NCI-H2029 (cell line): Measurements from ENCODE around the gene RALGAPB.
"Not testable (repeated sequence)": the region's sequence is repeated elsewhere in the genome, so short reads cannot be mapped to it uniquely, and the experiment has no call there.

Source experiments
- DNase-seq: peaks from one replicate; lab custom pipeline; 2025; lab: John Stamatoyannopoulos, UW

Gene RALGAPB

DNA sequence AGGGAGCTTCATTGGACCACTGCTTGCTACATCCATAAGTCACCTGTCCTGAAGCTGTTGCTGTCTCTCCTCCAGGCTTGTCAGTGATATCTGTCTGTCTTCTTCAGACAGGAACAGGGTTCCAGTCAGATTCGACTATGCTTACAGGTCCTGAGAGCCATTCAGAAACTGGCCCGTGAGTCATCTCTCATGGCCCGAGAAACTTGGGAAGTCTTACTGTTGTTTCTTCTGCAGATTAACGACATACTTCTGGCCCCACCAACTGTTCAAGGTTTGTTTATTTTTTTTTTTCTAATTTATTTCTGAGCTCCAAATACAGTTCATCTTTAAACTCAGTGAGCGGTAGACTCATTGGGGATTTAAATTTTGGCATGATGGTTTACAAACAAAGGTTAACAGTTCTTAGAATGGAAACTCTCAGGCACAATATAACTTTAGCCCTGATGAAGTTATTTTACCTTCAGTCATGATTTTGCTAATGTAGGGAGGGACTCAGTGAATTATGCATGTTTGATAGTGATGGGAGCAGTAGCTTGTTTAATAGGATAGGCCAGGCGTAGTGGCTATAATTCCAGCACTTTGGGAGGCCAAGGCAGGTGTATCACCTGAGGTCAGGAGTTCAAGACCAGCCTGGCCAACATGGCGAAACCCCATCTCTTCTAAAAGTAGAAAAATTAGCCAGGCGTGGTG is 24.7 kb downstream of the RALGAPB start:
- DNase-seq, result no peak

DNA sequence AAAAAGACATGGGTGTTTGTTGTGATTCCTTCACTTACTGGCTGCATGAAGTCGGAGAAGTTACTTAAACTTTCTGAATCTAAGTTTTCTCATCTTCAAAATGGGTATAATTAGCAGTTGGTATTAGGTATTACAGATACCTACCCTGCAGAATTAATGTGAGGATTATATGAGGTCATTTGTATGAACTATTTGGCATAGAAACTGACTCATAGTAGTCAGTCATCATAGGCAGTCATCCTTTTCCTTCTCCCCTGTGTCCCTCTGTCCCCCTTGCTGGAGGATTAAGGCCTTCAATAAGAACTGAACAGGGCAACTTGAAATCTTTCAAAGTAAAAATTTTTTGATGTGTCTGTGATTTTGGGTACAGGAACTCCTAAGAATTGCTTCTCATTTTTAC is 26.3 kb downstream of the RALGAPB start:
- no peak for DNase-seq

DNA sequence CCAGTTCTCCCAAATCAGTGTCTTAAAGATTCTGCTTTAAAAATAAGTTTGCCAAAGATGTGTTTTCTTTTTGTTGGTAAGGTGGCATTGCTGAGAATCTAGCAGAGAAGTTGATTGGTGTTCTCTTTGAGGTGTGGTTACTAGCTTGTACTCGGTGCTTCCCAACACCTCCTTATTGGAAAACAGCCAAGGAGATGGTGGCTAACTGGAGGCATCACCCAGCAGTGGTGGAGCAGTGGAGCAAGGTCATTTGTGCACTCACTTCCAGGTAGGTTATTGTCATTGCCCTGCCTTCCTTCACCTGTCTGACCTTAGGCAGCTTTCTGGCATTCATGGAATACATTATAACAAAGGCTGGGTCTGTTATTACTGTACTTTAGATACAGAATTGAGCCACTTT is 26.7 kb downstream of the RALGAPB start:
- DNase-seq, result no peak

DNA sequence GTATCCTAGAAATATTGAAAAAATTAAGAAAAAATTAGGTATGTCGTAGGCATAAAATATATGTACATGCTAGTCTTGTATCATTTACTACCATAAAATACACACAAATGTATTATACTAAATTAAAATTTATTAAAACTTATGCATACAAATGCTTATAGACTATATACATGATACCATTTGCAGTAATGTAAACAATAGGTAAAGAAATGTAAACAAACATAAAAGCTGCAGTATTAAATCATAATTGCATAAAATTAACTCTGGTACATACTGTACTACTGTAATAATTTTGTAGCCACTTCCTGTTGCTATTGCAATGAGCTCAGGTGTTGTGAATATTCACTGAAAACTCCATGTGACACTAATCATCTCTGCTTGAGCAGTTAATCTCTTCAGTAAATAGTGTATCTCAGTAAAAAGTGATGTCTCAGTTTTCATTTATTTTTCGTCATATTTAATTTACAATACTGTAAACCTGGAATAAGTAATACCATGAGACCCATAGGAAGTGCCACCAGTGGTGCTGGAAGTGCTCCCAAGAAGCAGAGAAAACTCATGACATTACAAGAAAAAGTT is 29.3 kb downstream of the RALGAPB start:
- DNase-seq, result no peak

DNA sequence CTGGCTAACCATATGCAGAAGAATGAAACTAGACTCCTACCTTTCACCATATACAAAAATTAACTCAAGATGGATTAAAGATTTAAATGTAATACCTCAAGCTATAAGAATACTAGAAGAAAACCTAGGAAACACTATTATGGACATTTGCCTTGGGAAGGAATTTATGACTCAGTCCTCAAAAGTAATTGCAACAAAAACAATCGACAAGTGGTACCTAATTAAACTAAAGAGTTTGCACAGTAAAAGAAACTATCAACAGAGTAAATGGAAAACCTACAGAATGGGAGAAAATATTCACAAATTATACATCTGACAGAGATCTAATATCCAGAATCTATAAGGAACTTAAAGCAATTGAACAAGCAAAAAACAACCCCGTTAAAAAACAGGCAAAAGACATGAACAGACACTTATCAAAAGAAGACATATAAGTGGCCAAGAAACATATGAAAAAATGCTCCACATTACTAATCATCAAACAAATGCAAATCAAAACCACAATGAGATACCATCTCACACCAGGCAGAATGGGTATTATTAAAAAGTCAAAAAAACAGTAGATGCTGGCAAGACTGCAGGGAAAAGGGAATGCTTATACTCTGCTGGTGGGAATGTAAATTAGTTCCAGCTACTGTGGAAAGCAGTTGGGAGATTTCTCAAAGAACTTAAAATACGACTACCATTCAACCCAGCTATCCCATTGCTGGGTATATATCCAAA is 31.9 kb downstream of the RALGAPB start:
- DNase-seq, result no peak

DNA sequence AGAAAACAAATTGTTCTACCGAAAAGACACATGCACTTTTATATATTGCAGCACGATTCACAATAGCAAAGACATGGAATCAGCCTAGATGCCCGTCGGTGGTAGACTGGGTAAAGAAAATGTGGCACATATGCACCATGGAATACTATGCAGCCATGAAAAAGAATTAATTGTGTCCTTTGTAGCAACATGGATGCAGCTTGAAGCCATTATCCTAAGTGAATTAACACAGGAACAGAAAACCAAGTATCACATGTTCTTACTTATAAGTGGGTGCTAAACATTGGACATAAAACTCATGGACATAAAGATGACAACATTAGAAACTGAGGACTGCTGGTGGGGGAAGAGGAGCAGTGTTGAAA is 32.4 kb downstream of the RALGAPB start:
- DNase-seq, result no peak

DNA sequence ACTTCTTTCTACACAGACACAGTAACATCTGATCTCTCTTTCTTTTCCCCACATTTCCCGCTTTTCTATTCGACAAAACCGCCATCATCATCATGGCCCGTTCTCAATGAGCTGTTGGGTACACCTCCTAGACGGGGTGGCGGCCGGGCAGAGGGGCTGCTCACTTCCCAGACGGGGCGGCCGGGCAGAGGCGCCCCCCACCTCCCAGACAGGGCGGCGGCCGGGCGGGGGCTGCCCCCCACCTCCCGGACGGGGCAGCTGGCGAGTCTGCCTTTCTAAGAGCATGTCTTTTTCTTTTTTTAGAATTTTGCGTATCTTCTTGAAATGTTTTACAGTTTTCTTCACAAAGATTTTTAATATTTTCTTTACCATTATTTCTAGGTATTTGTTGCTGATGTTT is 39.1 kb downstream of the RALGAPB start:
- DNase-seq, result not testable (repeated sequence)

DNA sequence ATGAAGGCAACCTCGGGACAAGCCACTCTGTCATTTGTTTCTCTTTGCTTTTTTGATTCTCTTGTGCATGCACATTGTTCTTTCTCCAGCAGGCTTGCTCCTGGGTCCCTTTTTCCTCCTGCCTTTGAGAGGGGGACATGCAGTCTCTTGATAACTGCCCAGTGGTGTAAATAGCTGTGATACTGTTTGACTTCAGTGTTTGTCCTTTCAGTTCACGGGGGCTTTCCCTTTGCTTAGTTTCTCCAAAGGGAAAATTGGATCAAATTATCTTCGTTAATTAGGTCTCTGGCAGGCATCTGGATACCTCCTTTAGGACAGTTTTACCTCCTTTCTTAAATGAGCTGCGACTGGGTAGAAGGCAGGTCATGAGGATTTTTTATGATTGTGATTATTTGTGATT is 41.5 kb downstream of the RALGAPB start:
- DNase-seq, result no peak

DNA sequence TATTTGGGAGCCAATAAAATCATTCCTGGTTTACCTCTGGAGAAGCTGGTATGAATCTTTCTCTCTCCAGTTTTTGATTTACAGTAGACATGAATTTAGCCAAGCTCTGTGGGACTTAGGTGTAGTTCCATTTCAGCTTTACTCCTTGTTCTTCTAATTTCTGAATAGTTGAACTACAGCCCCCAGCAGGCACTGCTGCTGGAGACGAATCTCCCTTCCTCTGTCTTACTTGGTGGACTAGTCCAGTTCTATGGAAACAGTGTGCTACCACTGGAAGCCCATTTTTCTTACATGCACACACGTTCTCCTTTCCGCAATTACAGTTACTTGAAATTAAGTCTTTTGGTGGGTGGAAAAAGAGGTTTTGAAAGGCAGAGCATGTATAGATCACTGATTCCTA is 42.3 kb downstream of the RALGAPB start:
- DNase-seq, result no peak

DNA sequence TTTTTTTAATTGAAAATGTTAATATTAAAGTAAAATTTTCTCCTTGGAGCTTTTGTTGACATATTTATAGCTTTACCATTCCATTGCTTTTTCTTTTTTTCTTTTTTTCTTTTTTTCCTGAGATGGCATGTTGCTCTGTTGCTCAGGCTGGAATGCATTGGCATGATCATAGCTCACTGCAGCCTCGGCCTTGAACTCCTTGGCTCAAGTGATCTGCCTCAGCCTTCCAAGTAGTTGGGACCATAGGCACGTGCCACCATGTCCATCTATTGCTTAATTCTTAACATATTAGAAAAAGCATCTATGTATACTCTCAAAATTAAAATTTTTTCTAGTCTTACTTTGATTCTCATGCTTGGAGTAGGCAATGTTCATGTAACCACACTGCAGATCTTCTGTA is 43.0 kb downstream of the RALGAPB start:
- DNase-seq, result no peak

DNA sequence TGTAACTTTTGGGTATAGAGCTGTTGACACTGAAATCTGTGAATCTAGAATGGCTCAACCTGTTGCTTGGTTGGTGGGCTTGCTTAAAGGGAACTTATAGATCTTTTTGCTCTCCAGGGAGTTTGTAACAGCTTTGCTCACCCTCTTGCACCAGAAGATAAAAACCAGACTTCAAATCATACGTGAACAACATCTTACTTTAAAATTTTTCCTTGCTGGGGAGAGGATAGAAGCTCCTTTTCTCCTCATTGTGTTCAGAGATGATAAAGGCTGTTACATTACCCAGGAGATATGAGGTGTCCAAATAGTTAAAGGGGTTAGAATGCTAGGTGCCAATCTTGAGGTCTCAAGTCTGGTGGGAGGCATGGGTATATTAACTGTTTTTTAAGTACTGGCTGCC is 46.8 kb downstream of the RALGAPB start:
- DNase-seq, result no peak

DNA sequence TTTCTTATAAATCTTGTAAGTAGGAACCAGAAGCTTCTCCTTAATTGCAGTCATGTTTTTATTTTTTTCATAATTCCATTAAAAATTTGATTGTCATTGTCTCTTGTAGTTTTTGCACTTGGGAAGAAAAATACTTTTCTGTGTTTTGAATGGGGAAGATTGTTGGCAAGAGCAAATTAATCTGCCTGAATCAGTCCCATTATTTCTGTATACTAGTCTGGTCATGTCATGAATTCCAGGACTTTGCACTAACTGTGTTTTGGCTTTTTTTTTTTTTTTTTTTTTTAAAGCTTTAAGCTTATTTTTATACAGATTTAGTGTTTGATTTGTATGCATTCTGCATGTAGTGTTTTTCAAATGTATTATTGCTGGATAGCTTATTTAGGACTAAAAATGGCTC is 47.6 kb downstream of the RALGAPB start:
- no peak for DNase-seq

DNA sequence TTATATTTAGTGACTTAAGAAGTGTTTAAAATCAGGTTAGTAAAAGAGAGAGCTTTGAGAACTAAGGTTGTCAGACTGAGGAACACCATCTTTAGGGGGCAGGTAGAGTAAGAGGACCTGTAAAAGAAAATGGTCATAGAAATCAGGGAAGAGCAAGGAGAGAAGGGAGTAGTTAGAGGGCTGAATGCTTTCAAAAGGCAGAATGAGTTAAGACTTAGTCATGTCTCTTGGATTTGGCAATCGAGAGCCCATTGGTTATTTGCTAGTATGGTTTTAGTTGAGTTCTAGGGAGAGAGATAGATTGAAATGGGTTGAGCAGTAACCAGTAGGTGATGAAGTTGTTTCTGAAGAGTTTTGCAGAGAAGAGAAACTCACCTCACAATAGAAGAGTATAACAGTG is 51.1 kb downstream of the RALGAPB start:
- DNase-seq, result no peak

DNA sequence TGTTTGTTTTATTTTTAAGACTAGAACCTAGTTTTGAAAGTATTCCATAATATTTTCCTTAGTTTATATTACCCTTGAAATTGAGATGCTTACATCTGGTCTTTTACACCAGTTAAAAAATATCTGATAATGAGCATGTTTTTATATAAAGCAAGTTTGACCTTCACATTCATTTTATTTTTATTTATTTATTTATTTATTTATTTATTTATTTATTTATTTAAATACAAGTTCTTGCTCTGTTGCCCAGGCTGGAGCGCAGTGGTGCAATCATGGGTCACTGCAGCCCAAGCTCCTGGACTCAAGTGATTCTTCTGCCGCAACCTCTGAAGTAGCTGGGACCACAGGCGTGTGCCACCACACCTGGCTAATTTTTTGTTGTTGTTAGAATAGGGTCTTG is 55.5 kb downstream of the RALGAPB start:
- no peak for DNase-seq

DNA sequence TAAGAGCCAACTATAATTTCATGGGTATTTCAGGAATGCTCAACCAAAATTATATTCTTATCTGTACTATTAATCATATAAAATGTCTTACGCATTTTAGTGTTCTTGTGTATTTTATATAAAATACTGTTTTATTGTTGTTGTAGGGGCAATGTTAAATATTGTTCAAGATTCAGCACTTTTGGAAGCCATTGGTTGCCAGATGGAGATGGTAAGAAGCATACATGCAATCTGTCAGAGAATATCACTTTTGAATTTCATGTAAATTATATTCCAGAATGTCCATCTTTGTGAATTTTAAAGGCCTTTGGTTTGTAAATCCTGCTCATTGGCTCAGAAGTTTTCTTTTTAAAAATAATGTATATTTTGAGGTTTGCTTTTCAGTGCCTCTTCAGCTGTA is 58.4 kb downstream of the RALGAPB start:
- DNase-seq, result no peak

DNA sequence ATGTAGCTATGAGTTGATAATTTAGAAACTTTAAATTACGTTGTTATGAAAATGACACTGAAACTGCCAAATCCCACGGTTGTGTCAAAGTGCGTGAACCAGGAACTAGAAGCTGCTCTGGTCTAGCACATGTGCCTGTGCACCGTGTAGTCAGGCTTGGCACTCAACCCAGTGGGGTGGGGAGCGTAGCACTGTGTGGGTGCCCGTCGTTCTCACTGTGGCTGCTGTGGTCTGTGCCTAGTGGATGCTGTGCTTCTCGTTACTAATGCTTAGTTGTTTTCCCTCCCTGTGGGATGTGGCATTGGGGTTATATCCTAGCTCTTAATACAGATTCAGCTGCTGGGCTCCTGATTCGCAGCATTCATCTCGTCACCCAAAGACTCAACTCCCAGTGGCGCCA is 62.1 kb downstream of the RALGAPB start:
- no peak for DNase-seq

DNA sequence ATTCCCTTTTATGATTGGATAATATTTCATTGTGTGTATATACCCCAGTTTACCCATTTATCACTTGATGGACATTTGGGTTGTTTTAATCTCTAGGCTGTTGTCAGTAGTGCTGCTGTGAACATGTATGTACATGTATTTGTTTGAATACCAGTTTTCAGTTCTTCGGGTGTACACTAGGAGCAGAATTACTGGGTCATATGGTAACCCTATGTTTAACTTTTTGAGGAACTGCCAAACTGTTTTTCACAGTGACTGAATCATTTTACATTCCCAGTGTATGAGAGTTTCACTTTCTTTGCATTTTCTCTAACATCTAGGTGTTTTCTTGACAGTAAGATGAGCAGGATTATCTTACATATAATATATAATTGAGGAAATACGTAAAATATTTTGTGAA is 63.7 kb downstream of the RALGAPB start:
- no peak for DNase-seq

DNA sequence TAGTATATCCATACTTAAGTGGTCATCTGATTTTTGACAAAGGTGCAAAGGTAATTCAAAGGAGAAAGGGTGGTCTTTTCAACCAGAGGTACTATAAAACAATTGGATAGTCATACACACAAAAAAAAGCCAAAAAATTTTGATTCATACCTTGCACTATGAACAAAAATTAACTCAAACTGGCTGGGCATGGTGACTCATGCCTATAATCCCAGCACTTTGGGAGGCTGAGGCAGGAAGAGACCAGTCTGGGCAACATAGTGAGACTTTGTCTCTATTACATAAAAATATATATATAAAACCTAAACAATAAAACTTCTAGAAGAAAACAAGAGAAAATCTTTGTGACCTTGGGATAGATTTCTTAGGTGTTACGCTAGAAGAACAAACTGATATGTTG is 64.5 kb downstream of the RALGAPB start:
- no peak for DNase-seq

DNA sequence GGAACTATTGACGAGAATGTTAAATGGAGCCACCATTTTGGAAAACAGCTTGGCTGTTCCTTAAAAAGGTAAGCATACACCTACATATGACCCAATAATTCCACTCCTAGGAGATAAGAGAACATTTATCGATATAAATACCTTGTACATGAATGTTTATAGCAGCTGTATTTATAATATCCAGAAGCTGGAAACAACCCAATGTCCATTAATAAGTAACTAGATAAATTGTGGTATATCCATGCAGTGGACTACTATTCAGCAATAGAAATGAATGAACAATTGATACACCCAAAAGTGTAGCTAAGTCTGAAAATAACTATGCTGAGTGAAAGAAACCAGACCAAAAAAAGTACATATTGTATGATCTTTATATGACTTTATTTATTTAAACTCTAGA is 66.1 kb downstream of the RALGAPB start:
- no peak for DNase-seq

DNA sequence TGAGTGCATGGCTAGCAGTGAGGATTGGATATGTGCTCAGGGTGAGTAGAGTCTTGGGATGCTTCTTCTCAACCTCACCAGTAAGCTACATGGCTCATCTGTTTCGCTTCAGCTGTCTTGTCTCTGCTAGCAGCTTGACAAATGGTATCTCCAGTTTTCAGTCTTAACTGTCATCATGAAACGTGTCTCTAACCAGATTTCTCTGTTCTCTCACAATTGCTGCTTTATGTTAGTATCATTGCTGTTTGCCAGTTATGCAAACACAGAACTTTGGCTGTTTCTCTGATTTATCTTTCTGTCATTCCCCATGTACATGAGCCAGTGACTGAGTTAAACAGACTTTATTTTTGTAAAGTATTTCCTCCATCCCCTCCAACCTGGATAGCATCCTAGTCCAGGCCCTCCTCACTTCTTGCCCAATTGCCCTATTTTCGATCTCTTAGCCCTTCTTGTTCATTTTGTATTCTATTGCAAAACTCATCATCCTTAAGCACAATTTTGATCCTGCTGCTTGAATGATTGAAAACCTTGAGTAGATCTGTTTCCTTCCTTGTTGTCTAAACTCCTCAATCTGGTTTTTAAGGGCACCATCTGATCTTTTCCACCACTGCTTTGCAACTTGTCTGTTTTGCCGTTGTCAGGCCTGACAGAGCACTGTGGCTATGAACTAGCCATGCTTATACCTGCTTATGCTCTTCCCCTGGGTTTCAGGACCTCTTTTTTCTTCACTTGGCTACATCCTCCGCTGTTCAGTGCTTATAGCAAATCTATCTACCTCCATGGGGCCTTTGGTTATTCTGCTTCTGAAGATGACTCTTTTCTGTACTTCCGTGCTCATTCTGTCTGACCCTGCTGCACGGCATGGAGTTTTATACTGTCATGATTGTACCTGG is 70.6 kb downstream of the RALGAPB start:
- no peak for DNase-seq

DNA sequence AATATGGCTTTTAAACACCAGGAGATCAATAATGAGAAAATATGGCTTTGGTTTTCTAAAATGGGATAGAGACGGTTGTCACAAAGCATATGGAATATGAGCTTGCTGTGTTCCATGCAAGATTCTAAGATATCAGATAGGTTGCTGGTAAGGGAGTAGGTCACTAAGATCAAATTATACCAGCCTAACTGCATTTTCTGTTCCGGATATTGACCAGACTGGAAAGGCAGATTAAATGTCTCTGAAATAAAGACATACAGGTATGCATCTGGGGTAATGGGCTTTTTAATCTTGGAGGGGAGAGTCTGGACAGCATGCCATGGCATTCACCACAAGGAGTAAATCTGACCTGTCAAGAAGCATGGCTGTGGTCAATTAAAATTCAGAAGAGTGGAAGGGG is 73.1 kb downstream of the RALGAPB start:
- DNase-seq, result no peak

DNA sequence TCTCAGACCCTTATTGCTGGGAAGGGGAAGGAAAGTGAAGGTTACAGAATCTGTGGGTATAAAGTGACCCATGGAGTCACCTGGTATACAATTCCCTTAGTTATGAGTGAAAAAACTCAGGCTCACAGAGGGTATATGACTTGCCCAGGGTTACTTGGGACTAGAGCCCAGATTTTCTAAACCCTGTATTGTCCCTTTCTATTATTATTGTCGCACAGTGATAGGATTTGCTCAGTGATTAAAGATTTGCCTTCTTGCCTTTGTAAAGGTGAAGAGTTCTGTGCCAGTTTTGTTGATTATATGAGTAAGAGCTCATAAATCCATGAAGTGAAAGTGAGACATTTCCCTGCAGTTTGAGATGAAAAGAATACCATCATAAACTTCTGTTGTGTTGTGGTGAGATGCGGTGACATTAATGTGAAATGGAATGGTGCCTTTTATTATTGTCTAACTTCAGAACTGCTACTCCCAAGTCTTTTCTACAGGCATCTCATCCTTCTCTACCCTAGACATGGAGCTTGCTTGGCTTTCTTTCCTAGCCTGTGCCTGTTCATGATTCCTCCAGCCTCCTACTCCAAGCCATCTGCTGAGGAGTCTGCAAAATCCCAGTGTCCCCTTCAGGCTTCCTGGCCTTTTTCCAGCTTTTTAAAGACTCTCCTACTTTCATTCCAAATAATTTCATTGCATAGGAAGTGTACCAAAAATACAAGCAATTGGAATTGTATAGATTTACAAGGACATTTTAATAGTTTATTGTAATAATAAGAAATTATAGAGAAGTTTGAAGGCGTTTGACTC is 74.8 kb downstream of the RALGAPB start:
- no peak for DNase-seq
